ENCODE measurements around the gene NCOR2.
"Not testable (repeated sequence)": the region's sequence is repeated elsewhere in the genome, so short reads cannot be mapped to it uniquely, and the experiment has no call there.

NCOR2 gene

GRCh38 chr12:124599074-124599999 is 31.9 kb upstream of the NCOR2 start:
- DNase-seq: peak; percentile 15

GRCh38 chr12:124597041-124597440 is 29.6 kb upstream of the NCOR2 start:
- no peak for DNase-seq

- DNase-seq: no peak
These were observed 28.0 kb upstream of the NCOR2 start for GRCh38 chr12:124595444-124595843.

GRCh38 chr12:124594851-124595250 is 27.4 kb upstream of the NCOR2 start:
- no peak for DNase-seq

GRCh38 chr12:124593851-124594401 is 26.5 kb upstream of the NCOR2 start:
- DNase-seq: no peak

- no peak for DNase-seq
These were observed 25.8 kb upstream of the NCOR2 start for GRCh38 chr12:124593176-124593575.

GRCh38 chr12:124592481-124593160 is 25.2 kb upstream of the NCOR2 start:
- DNase-seq: no peak

GRCh38 chr12:124592050-124592449 is 24.6 kb upstream of the NCOR2 start:
- no peak for DNase-seq

- no peak for DNase-seq
These were observed 23.0 kb upstream of the NCOR2 start for GRCh38 chr12:124590447-124590846.

- DNase-seq: no peak
These were observed 21.4 kb upstream of the NCOR2 start for GRCh38 chr12:124588751-124589267.

GRCh38 chr12:124588018-124588634 is 20.7 kb upstream of the NCOR2 start:
- DNase-seq: no peak

- no peak for DNase-seq
These were observed 19.3 kb upstream of the NCOR2 start for GRCh38 chr12:124586756-124587155.

GRCh38 chr12:124584494-124584893 is 17.1 kb upstream of the NCOR2 start:
- DNase-seq: not testable (repeated sequence)

- no peak for DNase-seq
These were observed 16.4 kb upstream of the NCOR2 start for GRCh38 chr12:124583854-124584253.

- DNase-seq: no peak
These were observed 14.7 kb upstream of the NCOR2 start for GRCh38 chr12:124582108-124582424.

- no peak for DNase-seq
These were observed 14.1 kb upstream of the NCOR2 start for GRCh38 chr12:124581307-124582107.

GRCh38 chr12:124579921-124580517 is 12.6 kb upstream of the NCOR2 start:
- DNase-seq: no peak

- no peak for DNase-seq
These were observed 11.4 kb upstream of the NCOR2 start for GRCh38 chr12:124578854-124579253.

- DNase-seq: no peak
These were observed 11.0 kb upstream of the NCOR2 start for GRCh38 chr12:124578445-124578844.

GRCh38 chr12:124577986-124578385 is 10.6 kb upstream of the NCOR2 start:
- no peak for DNase-seq

GRCh38 chr12:124577374-124577773 is 10.0 kb upstream of the NCOR2 start:
- no peak for DNase-seq

- no peak for DNase-seq
These were observed 8.7 kb upstream of the NCOR2 start for GRCh38 chr12:124576061-124576650.
